ENCODE measurements around the gene ZDHHC24. TPM values are rescaled to one million over a fixed set of nuclear protein-coding genes. Genes with fewer than 3 reads are reported as not detected.

ZDHHC24 gene
- polyA plus RNA-seq, 4 donors: 3.1 to 11.0 (median 5.5) TPM

DNA sequence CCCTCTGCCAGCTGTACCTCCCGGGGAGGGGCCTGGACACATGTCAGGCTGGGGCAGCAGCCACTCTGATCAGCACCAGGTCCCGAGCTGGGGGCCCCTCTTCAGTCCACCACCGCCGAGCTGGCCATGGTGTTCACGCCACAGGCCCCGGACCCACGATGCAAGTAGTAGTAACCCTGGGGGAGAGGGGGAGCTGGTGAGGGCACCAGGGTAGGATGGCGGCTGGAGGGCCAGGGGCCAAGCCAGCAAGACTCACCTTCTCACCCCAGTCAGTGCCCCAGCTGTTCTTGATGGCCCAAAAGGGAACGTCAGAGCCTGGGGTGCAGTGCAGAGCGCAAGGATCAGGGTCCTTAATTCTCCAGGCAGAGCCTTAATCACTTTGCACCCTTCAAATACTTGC, 18.0 kb upstream of the ZDHHC24 start:
- Histone ChIP-seq H3K9me3 (ENCODE audit: control insufficient read depth in 2 of 2, insufficient read depth in 1 of 2, low read depth in 1 of 2, low read length in 1 of 2) (no peaks in the 10 kb centered on the region), H3K27ac (ENCODE audit: low read depth in 1 of 3, low read length in 2 of 3) (no peak overlapping the region), H3K4me1 (ENCODE audit: control insufficient read depth in 3 of 3, insufficient read depth in 2 of 3, low read depth in 1 of 3, low read length in 2 of 3) (peaks cover 0 to 5% (median 3%) of the 10 kb centered on the region in 3 donors), H3K4me3 (ENCODE audit: low read depth in 1 of 3, low read length in 3 of 3) (no peak overlapping the region), H3K27me3 (ENCODE audit: control insufficient read depth in 3 of 3, insufficient read depth in 3 of 3, low read length in 3 of 3) (peaks cover 0 to 35% (median 0%) of the 10 kb centered on the region in 3 donors), H3K36me3 (ENCODE audit: control insufficient read depth in 3 of 3, insufficient read depth in 2 of 3, low read depth in 1 of 3, low read length in 3 of 3) (peaks cover 0 to 3% (median 0%) of the 10 kb centered on the region in 3 donors)
- DNase-seq: no peak
- no peak for FAIRE-seq
- WGBS, 3 donors: 93 to 94% (median 94%) methylated on average over 10 of the region's 10 CpGs

DNA sequence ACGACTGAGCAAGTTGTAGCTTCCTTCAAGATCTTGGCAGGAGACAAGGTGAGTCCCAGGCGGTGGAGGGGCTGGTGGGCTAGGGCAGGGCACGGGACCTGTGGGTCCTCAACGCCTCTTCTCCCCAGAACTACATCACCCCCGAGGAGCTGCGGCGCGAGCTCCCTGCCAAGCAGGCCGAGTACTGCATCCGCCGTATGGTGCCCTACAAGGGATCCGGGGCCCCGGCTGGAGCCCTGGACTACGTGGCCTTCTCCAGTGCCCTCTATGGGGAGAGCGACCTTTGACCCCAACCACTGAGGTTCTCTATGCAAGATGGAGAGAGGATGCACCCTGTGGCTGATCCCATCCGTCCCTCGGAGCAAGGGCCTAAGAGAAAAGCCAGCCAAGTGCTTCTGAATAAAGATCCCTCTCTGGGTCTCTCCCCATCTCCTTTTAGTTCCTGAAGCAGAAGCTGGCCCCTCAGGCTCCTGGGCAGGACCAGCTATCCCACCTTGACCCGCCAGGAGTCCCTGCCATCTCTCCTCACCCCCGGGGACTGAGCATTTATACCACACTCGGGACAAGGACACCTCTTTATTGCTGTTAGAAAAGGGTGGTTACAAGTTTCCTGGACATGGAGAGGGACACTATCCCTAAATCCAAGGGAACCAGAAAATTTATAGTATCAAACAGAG, 17.2 kb upstream of the ZDHHC24 start:
- FAIRE-seq: no peak
- 87 to 90% (median 88%) methylated on average over 20 of the region's 20 CpGs for WGBS, 3 donors
- H3K27ac ChIP-seq (ENCODE audit: low read depth in 1 of 3, low read length in 2 of 3): no peak overlapping the region

DNA sequence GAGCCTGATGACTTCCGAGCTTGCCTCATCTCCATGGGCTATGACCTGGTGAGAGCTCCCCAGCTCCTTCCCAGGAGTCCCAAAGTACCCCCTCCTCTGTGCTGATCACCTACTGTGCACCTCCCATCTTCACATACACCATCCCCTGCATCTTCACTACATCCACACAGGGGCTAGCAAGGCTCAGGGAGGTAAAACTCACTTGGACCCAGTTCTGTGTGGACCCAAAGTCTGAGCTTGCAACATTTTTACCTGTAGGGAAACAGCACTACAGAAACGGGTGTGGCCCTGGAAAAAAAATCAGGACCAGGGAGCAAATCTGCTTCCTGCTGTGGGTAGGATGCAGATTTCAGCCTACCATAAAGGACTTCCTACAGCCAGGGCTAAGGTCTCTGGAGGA, 16.4 kb upstream of the ZDHHC24 start:
- H3K4me1 ChIP-seq (ENCODE audit: control insufficient read depth in 3 of 3, insufficient read depth in 2 of 3, low read depth in 1 of 3, low read length in 2 of 3): peaks cover 0 to 6% (median 6%) of the 10 kb centered on the region in 3 donors
- DNase-seq (no peak), FAIRE-seq (no peak)
- H3K27ac ChIP-seq (ENCODE audit: low read depth in 1 of 3, low read length in 2 of 3): no peak overlapping the region
- 45 to 71% (median 50%) methylated on average over 2 of the region's 2 CpGs for WGBS, 3 donors
- peaks cover 0 to 3% (median 0%) of the 10 kb centered on the region in 3 donors for H3K36me3 ChIP-seq (ENCODE audit: control insufficient read depth in 3 of 3, insufficient read depth in 2 of 3, low read depth in 1 of 3, low read length in 3 of 3)
- H3K27me3 ChIP-seq (ENCODE audit: control insufficient read depth in 3 of 3, insufficient read depth in 3 of 3, low read length in 3 of 3): peaks cover 0 to 39% (median 6%) of the 10 kb centered on the region in 3 donors
- no peak overlapping the region for H3K4me3 ChIP-seq (ENCODE audit: low read depth in 1 of 3, low read length in 3 of 3)
- H3K9me3 ChIP-seq (ENCODE audit: control insufficient read depth in 2 of 2, insufficient read depth in 1 of 2, low read depth in 1 of 2, low read length in 1 of 2): no peaks in the 10 kb centered on the region

More for the DNA sequence above, 17.2 kb upstream of the ZDHHC24 start:
- DNase-seq: no peak
- Histone ChIP-seq H3K4me3 (ENCODE audit: low read depth in 1 of 3, low read length in 3 of 3) (no peak overlapping the region), H3K4me1 (ENCODE audit: control insufficient read depth in 3 of 3, insufficient read depth in 2 of 3, low read depth in 1 of 3, low read length in 2 of 3) (peaks cover 0 to 6% (median 6%) of the 10 kb centered on the region in 3 donors), H3K36me3 (ENCODE audit: control insufficient read depth in 3 of 3, insufficient read depth in 2 of 3, low read depth in 1 of 3, low read length in 3 of 3) (peaks cover 0 to 3% (median 0%) of the 10 kb centered on the region in 3 donors), H3K9me3 (ENCODE audit: control insufficient read depth in 2 of 2, insufficient read depth in 1 of 2, low read depth in 1 of 2, low read length in 1 of 2) (no peaks in the 10 kb centered on the region), H3K27me3 (ENCODE audit: control insufficient read depth in 3 of 3, insufficient read depth in 3 of 3, low read length in 3 of 3) (peaks cover 0 to 39% (median 0%) of the 10 kb centered on the region in 3 donors)

DNA sequence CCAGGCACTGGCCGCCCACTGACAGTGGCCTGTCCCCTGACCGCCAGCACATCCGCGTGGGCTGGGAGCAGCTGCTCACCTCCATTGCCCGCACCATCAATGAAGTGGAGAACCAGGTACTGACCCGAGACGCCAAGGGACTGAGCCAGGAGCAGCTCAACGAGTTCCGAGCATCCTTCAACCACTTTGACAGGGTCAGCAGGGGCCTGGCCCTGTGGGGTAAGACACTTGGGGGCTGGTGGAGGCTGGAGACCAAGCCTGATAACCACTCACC, 16.1 kb upstream of the ZDHHC24 start:
- Histone ChIP-seq H3K9me3 (ENCODE audit: control insufficient read depth in 2 of 2, insufficient read depth in 1 of 2, low read depth in 1 of 2, low read length in 1 of 2) (no peaks in the 10 kb centered on the region), H3K4me1 (ENCODE audit: control insufficient read depth in 3 of 3, insufficient read depth in 2 of 3, low read depth in 1 of 3, low read length in 2 of 3) (peaks cover 0 to 6% (median 6%) of the 10 kb centered on the region in 3 donors), H3K4me3 (ENCODE audit: low read depth in 1 of 3, low read length in 3 of 3) (no peak overlapping the region), H3K36me3 (ENCODE audit: control insufficient read depth in 3 of 3, insufficient read depth in 2 of 3, low read depth in 1 of 3, low read length in 3 of 3) (peaks cover 0 to 3% (median 0%) of the 10 kb centered on the region in 3 donors), H3K27ac (ENCODE audit: low read depth in 1 of 3, low read length in 2 of 3) (no peak overlapping the region), H3K27me3 (ENCODE audit: control insufficient read depth in 3 of 3, insufficient read depth in 3 of 3, low read length in 3 of 3) (peaks cover 0 to 37% (median 6%) of the 10 kb centered on the region in 3 donors)
- DNase-seq (no peak), FAIRE-seq (no peak)
- WGBS, 3 donors: 89 to 91% (median 89%) methylated on average over 8 to 9 of the region's 9 CpGs

DNA sequence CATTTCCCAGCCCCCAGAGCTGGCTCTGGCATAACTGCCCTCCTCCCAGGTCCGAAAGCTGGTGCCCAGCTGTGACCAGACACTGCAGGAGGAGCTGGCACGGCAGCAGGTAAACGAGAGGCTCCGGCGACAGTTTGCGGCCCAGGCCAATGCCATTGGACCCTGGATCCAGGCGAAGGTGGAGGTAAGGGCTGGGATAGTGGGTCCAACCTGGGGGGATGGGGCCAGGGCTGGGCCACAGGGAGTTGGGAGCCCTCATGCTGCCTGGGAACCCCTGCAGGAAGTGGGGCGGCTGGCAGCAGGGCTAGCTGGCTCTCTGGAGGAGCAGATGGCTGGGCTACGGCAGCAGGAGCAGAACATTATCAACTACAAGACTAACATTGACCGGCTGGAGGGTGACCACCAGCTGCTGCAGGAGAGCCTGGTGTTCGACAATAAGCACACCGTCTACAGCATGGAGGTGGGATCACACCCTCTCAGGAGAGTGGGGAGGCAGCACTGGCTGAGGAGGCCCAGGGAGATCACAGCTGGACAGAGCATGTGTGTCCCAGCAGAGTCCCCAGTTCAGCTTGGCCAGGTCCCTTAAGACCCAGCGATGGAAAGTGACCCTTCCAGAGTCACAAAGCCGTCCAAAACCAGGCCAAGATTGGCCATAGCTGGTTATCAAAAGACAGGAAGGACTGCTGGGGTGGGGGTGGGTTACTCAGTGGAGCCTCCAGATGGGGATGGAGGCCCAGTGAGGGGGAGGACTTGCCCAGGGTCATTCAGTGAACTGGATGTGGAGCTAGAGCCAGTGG, 15.5 kb upstream of the ZDHHC24 start:
- no peak overlapping the region for H3K4me3 ChIP-seq (ENCODE audit: low read depth in 1 of 3, low read length in 3 of 3)
- WGBS, 3 donors: 77 to 81% (median 78%) methylated on average over 14 of the region's 14 CpGs
- no peak for FAIRE-seq
- no peak for DNase-seq
- no peaks in the 10 kb centered on the region for H3K9me3 ChIP-seq (ENCODE audit: control insufficient read depth in 2 of 2, insufficient read depth in 1 of 2, low read depth in 1 of 2, low read length in 1 of 2)
- no peak overlapping the region for H3K27ac ChIP-seq (ENCODE audit: low read depth in 1 of 3, low read length in 2 of 3)
- peaks cover 0 to 36% (median 6%) of the 10 kb centered on the region in 3 donors for H3K27me3 ChIP-seq (ENCODE audit: control insufficient read depth in 3 of 3, insufficient read depth in 3 of 3, low read length in 3 of 3)
- H3K4me1 ChIP-seq (ENCODE audit: control insufficient read depth in 3 of 3, insufficient read depth in 2 of 3, low read depth in 1 of 3, low read length in 2 of 3): peaks cover 0 to 6% (median 6%) of the 10 kb centered on the region in 3 donors
- peaks cover 0 to 3% (median 0%) of the 10 kb centered on the region in 3 donors for H3K36me3 ChIP-seq (ENCODE audit: control insufficient read depth in 3 of 3, insufficient read depth in 2 of 3, low read depth in 1 of 3, low read length in 3 of 3)

DNA sequence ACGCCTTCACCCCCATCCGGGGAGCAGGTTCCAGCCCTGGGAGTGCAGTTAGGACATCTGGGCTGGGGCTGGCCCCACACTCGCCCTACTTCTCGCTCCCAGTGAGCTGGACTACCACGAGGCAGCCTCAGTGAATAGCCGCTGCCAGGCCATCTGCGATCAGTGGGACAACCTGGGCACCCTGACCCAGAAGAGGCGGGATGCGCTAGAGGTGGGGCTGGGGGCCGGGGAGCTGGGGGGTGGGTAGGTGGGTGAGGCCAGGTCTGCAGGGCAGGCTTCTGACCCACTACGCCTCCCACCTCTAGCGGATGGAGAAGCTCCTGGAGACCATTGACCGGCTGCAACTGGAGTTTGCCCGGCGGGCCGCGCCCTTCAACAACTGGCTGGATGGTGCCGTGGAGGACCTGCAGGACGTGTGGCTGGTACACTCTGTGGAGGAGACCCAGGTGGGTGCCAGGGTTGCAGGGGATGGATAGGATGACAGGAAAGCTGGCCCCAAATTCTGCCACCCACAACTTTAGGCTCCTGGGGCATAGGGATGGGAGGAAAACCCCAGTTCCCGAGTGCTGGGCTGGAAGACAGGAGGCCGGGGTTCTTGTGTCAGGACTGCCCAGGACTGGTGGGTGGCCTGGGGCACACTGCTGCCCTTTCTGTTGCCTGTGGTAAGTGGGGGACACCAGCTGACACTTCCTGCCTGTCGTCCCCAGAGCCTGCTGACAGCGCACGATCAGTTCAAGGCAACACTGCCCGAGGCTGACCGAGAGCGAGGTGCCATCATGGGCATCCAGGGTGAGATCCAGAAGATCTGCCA, 14.2 kb upstream of the ZDHHC24 start:
- H3K36me3 ChIP-seq (ENCODE audit: control insufficient read depth in 3 of 3, insufficient read depth in 2 of 3, low read depth in 1 of 3, low read length in 3 of 3): no peaks in the 10 kb centered on the region
- peak in 1 of 2 donors; percentile 14 for DNase-seq
- H3K4me1 ChIP-seq (ENCODE audit: control insufficient read depth in 3 of 3, insufficient read depth in 2 of 3, low read depth in 1 of 3, low read length in 2 of 3): peaks cover 0 to 6% (median 6%) of the 10 kb centered on the region in 3 donors
- H3K27ac ChIP-seq (ENCODE audit: low read depth in 1 of 3, low read length in 2 of 3): no peak overlapping the region
- no peak for FAIRE-seq
- peaks cover 0 to 35% (median 6%) of the 10 kb centered on the region in 3 donors for H3K27me3 ChIP-seq (ENCODE audit: control insufficient read depth in 3 of 3, insufficient read depth in 3 of 3, low read length in 3 of 3)
- WGBS, 3 donors: 51 to 73% (median 60%) methylated on average over 26 to 27 of the region's 27 CpGs
- no peaks in the 10 kb centered on the region for H3K9me3 ChIP-seq (ENCODE audit: control insufficient read depth in 2 of 2, insufficient read depth in 1 of 2, low read depth in 1 of 2, low read length in 1 of 2)
- H3K4me3 ChIP-seq (ENCODE audit: low read depth in 1 of 3, low read length in 3 of 3): no peak overlapping the region

DNA sequence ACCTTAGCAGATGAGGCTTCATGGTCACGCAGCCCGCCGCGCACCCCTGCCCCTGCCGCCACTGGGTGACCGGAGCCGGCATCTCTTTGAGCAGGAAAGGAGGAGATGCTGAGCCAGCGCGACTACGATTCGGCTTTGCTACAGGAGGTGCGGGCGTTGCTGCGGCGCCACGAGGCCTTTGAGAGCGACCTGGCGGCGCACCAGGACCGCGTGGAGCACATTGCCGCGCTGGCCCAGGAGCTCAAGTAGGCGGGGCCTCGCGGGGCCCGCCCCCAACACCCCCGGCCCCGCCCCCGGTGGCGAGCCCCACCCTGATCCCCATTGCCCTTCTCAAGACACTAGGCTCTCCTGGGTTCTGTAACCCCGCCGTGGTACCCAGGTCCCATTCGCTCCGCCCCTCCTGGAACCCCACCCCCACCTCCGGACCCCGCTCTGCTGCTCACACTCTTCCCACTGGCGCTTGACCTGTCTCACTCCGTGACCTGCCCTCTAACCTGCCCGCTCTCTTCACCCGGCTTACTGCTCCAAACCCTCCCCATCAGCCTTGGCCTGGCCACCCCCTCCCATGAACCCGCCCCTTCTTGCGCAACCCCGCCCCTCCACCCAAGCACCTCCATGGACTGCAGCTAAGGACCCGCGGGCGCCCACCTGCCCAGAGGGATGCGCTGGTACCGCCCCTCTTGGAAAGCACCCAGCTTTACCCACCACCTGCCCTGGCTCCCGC, 13.5 kb upstream of the ZDHHC24 start:
- FAIRE-seq: no peak
- peak; percentile 15 to 45 for DNase-seq
- H3K27me3 ChIP-seq (ENCODE audit: control insufficient read depth in 3 of 3, insufficient read depth in 3 of 3, low read length in 3 of 3): peaks cover 0 to 35% (median 6%) of the 10 kb centered on the region in 3 donors
- no peaks in the 10 kb centered on the region for H3K36me3 ChIP-seq (ENCODE audit: control insufficient read depth in 3 of 3, insufficient read depth in 2 of 3, low read depth in 1 of 3, low read length in 3 of 3)
- no peak overlapping the region for H3K27ac ChIP-seq (ENCODE audit: low read depth in 1 of 3, low read length in 2 of 3)
- H3K4me3 ChIP-seq (ENCODE audit: low read depth in 1 of 3, low read length in 3 of 3): no peak overlapping the region
- 15 to 16% (median 16%) methylated on average over 40 to 50 of the region's 50 CpGs for WGBS, 3 donors
- no peaks in the 10 kb centered on the region for H3K9me3 ChIP-seq (ENCODE audit: control insufficient read depth in 2 of 2, insufficient read depth in 1 of 2, low read depth in 1 of 2, low read length in 1 of 2)
- peaks cover 0 to 6% (median 6%) of the 10 kb centered on the region in 3 donors for H3K4me1 ChIP-seq (ENCODE audit: control insufficient read depth in 3 of 3, insufficient read depth in 2 of 3, low read depth in 1 of 3, low read length in 2 of 3)
